ENCODE measurements around the gene PRPF19. TPM values are rescaled to one million over a fixed set of nuclear protein-coding genes. Genes with fewer than 3 reads are reported as not detected.

The PRPF19 gene
- total and polyA plus RNA-seq, 2 of the 8 experiments (the other 6 are each of a cell fraction or from before 2014, with no cell fraction given): 107 to 141 TPM

DNA sequence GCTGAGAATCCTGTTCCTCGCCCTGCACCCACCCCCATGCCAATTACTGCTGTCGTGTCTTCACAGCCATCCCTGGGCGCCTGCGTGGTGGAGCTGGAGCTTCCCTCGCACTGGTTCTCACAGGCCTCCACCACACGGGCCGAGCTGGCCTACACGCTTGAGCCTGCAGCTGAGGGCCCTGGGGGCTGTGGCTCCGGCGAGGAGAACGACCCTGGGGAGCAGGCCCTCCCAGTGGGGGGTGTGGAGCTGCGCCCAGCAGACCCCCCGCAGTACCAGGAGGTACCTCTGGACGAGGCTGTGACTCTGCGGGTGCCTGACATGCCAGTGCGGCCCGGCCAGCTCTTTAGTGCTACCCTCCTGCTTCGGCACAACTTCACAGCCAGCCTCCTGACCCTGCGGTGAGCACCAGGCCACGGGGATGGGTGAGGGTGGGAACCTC lies 22.2 kb upstream of the PRPF19 start:
- ChIA-PET POLR2A (ENCODE audit: partially characterized antibody) (interaction anchor here (1.4 kb wide), 2 partner anchors 12 to 17 kb away, joined by 3 to 4 read pairs; no protein-coding TSS in a partner anchor), CTCF (ENCODE audit: partially characterized antibody) (interaction anchor here (0.9 to 1.9 kb wide), 3 partner anchors 10 to 97 kb away, joined by 3 to 9 read pairs (median 3); no protein-coding TSS in a partner anchor)
- H3K36me3 ChIP-seq (ENCODE audit: control insufficient read depth in 2 of 4, insufficient read depth in 4 of 4, low read length in 3 of 4): peaks cover 10 to 48% (median 24%) of the 10 kb centered on the region in 4 experiments; a peak in 7 of 8 replicates

More for the DNA sequence above, 22.2 kb upstream of the PRPF19 start:
- Histone ChIP-seq H3K9ac (replicated peaks in 1 of 4; ENCODE audit: extremely low read depth in 1 of 4, low read depth in 3 of 4, low read length in 3 of 4) (no peak overlapping the region), H3K56ac (replicated peaks; ENCODE audit: insufficient read length, low read depth, low read length) (no peak overlapping the region), H3K23ac (ENCODE audit: insufficient read length) (no peak overlapping the region), H3K23me2 (ENCODE audit: low read depth, low read length) (peaks cover 11% of the 10 kb centered on the region; the same call in 1 of the 2 replicates), H2BK120ac (replicated peaks; ENCODE audit: low read depth, low read length) (no peak overlapping the region), H4K5ac (ENCODE audit: insufficient read length, low read depth, low read length) (no peak overlapping the region), H2BK15ac (ENCODE audit: low read length) (no peak overlapping the region), H2AFZ (ENCODE audit: low read length) (no peak overlapping the region), H2BK20ac (ENCODE audit: low read length) (no peak overlapping the region), H3K9me3 (ENCODE audit: insufficient read depth in 2 of 2, low read depth in 1 of 2, low read length in 1 of 2) (no peaks in the 10 kb centered on the region), H4K20me1 (replicated peaks in 1 of 2; ENCODE audit: control insufficient read depth in 1 of 2, insufficient read depth in 2 of 2, low read length in 2 of 2) (peaks cover 6 to 12% of the 10 kb centered on the region in 2 experiments), H3K27ac (ENCODE audit: low read depth, low read length) (no peak overlapping the region), H4K91ac (replicated peaks; ENCODE audit: insufficient read length, low read length) (no peak overlapping the region), H3K18ac (ENCODE audit: extremely low read depth, low read length) (no peak overlapping the region), H3K4ac (replicated peaks; ENCODE audit: insufficient read length, low read depth, low read length) (no peak overlapping the region), H3K79me2 (ENCODE audit: control insufficient read depth in 1 of 2, insufficient read depth in 2 of 2, low read length in 2 of 2) (no peaks in the 10 kb centered on the region), H2BK5ac (ENCODE audit: low read depth, low read length) (no peak overlapping the region), H4K8ac (ENCODE audit: extremely low read depth, insufficient read depth, low read length) (no peak overlapping the region), H3K79me1 (ENCODE audit: low read depth, low read length) (peaks cover 11% of the 10 kb centered on the region), H3K4me1 (replicated peaks in 1 of 4; ENCODE audit: control insufficient read depth in 3 of 4, insufficient read depth in 4 of 4, low read length in 3 of 4) (peaks cover 5 to 14% (median 6%) of the 10 kb centered on the region in 4 experiments; a peak in 6 of 7 replicates), H3K27me3 (replicated peaks in 1 of 4; ENCODE audit: control insufficient read depth in 3 of 4, extremely low read depth in 1 of 4, insufficient read depth in 3 of 4, low read length in 3 of 4) (peaks cover 0 to 3% (median 0%) of the 10 kb centered on the region in 4 experiments; a peak in 1 of 7 replicates), H3K4me2 (ENCODE audit: insufficient read depth in 1 of 2, low read depth in 2 of 2, low read length in 2 of 2) (no peak overlapping the region), H2BK12ac (ENCODE audit: low read depth, low read length) (no peak overlapping the region), H3K4me3 (ENCODE audit: extremely low read depth in 1 of 4, insufficient read depth in 2 of 4, low read depth in 3 of 4, low read length in 4 of 4) (no peak overlapping the region), H2AK5ac (ENCODE audit: low read depth, low read length) (no peak overlapping the region), H3K14ac (ENCODE audit: insufficient read length) (no peak overlapping the region)
- TF ChIP-seq TCF12 (IDR thresholded peaks at IDR 0.05; ENCODE audit: low read depth, low read length) (no peak), TAF1 (IDR thresholded peaks at IDR 0.05; ENCODE audit: low read depth, low read length) (no peak), SP4 (IDR thresholded peaks at IDR 0.05; ENCODE audit: low read length) (no peak), POLR2A (IDR thresholded peaks at IDR 0.05; ENCODE audit: control extremely low read depth in 1 of 2, low read depth in 2 of 2, low read length in 2 of 2) (no peak), TEAD4 (IDR thresholded peaks at IDR 0.05; ENCODE audit: low read depth, low read length) (no peak), HDAC2 (IDR thresholded peaks at IDR 0.05; ENCODE audit: borderline replicate concordance in 1 of 2, low read depth in 2 of 2, low read length in 2 of 2) (no peak), MAFK (IDR thresholded peaks at IDR 0.05; ENCODE audit: low read depth, low read length) (no peak)
- 88% methylated on average over 20 of the region's 20 CpGs; no CpG with 5 or more reads in 1 of the 2 experiments for WGBS, 2 experiments (ENCODE audit: extremely low coverage in 1 of 2, insufficient coverage in 1 of 2, insufficient read length in 1 of 2, insufficient replicate concordance in 2 of 2, low coverage in 1 of 2, low lambda C conversion rate in 2 of 2, missing lambda C conversion rate in 1 of 2)
- FAIRE-seq: no peak
- DNase-seq (ENCODE audit: low read depth in 1 of 2, low spot score in 2 of 2): no peak
